Ammon's horn (tissue), 1 donor: ENCODE data around the gene SGSH.
"Not testable (repeated sequence)": the region's sequence is repeated elsewhere in the genome, so short reads cannot be mapped to it uniquely, and the experiment has no call there.

Experiments used
- DNase-seq: peaks from one replicate; pipeline ENCODE4 v3.0.0-alpha.2; 2016; ENCODE audit warnings: low spot score

SGSH gene

DNA sequence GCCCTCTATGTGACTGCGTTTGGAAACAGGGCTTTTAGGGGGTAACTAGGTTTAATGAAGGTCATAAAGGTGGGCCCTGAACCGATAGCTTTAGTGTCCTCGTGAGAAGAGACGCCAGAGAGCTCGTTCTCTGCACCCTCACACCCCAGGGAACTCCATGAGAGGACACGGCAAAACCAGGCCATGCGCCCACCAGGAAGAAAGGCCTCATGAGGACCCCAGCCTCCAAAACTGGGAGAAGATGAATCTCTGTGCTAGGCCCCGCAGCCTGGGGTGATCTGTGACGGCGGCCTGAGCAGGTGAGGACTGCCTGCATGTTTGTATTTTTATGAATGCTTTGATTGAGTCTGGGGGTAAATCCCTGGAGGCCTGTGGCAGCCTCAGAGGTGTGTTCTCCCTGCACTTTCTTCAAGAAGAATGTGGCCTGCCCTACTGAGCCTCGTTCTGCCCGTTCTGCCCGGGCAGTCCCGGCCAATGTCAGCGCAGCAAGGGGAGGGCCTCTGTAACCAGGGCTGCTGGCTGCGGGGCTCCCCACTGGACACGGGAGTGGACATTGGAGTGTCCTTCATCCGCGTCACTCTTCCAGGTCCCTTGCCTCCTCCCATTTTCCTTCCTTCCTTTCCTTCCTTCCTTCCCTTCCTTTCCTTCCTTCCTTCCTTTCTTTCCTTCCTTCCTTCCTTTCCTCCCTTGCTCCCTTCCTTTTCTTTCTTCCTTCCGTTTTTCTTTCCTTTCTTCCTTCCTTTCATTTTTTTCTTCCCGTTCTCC is 33.7 kb upstream of the SGSH start:
- DNase-seq, result no peak

DNA sequence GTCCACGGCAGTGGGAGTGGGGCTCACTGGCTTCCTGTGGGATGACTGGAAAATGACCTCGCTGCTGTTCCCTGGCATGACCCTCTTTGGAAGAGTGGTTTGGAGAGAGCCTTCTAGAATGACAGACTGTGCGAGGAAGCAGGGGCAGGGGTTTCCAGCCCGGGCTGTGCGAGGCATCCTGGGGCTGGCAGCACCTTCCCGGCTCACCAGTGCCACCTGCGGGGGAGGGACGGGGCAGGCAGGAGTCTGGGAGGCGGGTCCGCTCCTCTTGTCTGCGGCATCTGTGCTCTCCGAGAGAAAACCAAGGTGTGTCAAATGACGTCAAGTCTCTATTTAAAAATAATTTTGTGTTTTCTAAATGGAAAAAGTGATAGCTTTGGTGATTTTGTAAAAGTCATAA is 32.7 kb upstream of the SGSH start:
- no peak for DNase-seq

GRCh38 chr17:80251966-80252365 is 31.8 kb upstream of the SGSH start:
- no peak for DNase-seq

- DNase-seq, result no peak
Observed at GRCh38 chr17:80248894-80249710, 29.0 kb upstream of the SGSH start.

DNA sequence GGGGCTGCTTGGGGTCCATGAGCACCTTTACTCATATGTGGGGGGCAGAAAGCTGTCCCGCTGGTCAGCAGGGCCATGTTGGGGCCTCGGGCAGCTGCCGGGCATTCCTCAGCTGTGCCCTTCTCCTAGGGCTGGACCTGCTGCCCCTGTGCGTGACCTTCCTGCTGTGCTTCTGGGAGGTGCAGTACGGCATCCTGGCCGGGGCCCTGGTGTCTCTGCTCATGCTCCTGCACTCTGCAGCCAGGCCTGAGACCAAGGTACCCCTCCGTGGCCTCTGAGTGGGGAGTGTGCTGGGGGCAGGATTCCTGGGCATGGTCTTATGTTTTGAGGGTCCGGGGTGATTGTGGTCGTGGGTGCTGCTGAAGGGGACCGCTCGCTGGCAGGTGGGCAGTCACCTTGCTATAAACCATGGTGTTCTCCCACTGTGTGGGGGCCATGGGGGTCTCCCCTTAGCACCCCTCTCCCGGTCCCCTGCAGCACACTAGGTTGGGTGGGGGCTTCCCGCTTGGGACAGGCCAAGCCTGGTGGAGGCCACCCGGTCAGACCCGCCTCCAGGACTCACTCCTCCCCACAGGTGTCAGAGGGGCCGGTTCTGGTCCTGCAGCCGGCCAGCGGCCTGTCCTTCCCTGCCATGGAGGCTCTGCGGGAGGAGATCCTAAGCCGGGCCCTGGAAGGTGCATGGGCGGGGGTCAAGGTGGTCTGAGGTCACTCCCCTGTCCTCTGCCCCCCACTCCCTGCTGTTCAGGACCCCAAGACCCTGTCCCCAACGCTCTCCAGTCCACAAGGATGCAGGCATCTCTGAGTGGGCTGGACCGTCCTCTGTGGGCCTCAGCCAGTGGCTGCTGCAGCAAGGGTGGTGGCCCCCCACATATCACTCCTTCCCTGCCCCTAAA is 28.1 kb upstream of the SGSH start:
- DNase-seq, result no peak

DNA sequence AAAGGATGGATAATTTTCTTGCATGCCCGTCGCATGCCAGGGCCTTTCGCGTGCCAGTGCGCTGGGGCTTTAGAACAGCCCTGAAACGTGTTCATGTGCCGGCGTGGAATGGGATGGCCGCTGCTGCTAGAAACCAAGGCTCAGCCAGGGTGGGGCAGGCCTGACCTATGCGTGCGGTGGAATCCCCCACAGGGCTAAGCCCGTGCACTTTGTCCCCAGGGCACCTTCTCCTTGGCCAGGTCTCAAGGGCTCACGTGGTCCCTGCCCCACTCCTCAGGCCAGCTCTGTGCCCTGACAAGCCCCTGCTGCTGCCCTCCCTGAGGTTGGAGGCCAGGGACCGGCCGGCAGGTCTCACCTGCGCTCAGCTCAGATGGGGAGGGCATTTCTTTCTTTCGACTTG is 27.4 kb upstream of the SGSH start:
- no peak for DNase-seq

DNA sequence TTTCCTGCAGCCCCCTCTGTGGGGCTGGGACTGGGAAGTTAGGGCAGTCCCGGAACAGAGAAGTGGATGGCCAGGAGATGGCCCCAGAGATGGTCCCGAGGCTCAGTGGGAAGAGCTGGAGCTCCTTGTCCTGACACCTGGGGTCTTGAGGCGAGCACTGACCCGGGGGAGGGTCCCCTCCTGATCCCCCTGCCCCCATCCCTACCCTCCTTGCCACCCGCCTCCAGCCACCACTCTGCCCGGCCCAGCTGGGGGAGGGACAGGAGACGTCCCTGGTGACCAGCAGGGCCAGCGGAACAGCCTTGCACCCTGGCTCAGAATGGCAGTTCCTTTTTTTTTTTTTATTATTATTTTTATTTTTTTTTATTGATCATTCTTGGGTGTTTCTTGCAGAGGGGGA is 26.6 kb upstream of the SGSH start:
- DNase-seq, result no peak

GRCh38 chr17:80246266-80246681 is 26.1 kb upstream of the SGSH start:
- no peak for DNase-seq

GRCh38 chr17:80245566-80246265 is 25.6 kb upstream of the SGSH start:
- no peak for DNase-seq

- no peak for DNase-seq
Observed at GRCh38 chr17:80244871-80245509, 24.9 kb upstream of the SGSH start.

DNA sequence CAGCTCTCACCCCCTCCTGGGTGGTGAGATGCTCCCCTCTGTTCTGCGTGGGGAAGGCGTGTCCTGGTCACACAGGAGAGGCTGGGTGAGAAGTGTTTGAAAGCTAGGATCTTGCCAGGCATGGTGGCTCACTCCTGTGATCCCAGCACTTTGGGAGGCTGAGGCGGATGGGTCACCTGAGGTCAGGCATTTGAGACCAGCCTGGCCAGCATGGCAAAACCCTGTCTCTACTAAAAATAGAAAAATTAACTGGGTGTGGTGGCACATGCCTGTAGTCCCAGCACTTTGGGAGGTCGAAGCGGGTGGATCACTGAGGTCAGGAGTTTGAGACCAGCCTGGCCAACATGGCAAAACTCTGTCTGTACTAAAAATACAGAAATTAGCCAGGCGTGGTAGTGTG is 24.3 kb upstream of the SGSH start:
- not testable (repeated sequence) for DNase-seq

DNA sequence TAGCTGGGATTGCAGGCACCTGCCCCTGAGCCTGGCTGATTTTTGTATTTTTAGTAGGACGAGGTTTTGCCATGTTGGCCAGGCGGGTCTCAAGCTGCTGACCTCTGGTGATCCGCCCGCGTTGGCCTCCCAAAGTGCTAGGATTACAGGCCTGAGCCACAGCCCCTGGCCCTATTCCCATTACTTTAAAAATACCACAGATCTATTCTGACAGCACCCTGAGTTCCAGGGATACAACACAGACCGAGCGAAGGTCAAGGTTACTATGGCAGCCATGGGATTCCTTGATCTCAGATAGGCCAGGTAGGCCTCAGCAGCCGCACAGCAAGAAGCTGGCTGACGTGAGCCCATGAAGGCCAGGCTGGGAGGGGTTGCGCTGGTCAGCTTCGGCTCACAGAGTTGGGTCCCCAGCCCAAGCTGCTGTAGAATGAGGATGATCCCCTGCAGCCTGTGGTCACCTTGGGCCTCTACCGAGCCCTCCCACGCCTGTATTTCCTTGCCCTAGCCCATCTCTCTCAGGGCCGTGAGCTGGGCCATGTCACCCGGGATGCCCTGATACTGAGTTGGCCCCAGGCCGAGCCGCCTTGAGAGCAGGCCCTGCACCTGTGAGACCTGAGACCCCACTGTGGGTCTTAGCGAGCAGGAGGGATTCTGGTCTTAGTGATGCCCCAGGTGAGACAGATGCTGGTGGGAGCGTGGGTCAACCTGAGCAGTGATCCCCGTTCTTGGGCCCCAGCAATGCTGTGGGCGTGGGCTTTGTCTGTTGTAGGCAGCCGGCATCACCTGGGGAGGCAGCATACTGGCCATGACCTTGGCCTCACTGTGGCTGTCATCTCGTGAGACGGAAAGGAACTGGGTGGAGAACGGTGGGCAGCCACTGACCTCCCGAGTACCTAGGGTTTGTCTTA is 23.6 kb upstream of the SGSH start:
- DNase-seq, result no peak

GRCh38 chr17:80242505-80242904 is 22.4 kb upstream of the SGSH start:
- no peak for DNase-seq

DNA sequence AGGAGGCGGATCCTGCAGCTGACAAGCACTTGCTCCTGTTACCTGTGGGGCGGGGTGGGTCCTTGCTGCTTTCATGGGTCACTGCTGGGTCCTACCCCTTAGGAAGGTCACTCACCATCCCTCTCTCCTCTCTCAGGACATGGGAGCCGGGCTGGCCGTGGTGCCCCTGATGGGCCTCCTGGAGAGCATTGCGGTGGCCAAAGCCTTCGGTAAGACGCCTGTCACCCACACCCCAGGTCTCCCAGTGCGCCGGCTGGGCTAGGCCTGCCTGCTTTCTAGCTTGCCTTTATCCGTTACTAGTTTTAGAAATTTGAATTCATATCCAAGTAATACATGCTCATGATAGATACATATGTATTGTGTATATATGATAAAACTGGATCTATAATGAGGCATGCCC is 17.3 kb upstream of the SGSH start:
- no peak for DNase-seq

DNA sequence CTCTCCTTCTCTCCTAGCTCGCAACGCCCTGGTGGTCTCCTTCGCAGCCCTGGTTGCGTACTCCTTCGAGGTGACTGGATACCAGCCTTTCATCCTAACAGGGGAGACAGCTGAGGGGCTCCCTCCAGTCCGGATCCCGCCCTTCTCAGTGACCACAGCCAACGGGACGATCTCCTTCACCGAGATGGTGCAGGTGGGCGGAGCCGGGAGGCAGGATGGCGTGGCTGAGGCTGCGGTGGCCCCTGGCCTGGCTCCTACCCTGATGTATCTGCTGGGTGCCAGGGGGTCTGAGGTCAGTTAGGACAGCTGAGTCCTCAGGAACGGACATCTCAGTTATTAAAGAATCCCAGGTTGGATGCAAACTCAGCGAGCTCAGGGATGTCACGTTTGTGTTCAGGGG is 16.8 kb upstream of the SGSH start:
- DNase-seq, result no peak

GRCh38 chr17:80233202-80233601 is 13.1 kb upstream of the SGSH start:
- no peak for DNase-seq

GRCh38 chr17:80232438-80232837 is 12.3 kb upstream of the SGSH start:
- no peak for DNase-seq

DNA sequence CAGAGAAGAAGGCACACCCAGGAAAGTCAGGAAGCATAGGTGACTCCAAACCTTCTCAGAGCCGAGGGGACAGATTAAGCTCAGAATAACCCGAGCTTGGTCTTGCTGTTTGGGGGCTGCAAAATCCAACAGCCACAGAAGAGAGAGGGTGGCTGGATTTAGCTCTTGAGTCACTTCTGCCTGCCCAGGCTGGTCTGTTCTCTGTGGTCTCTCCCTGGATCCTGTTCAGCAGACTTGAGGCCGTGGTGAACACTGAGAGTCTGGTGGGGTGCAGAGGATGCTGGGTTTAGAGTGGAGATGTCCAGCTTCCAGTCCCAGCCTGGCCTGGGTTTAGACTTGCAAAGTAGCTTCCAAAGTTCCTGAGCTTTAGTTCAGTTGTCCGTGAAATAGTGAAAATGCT is 8.9 kb upstream of the SGSH start:
- DNase-seq, result no peak

GRCh38 chr17:80228477-80228876 is 8.3 kb upstream of the SGSH start:
- no peak for DNase-seq

- DNase-seq, result no peak
Observed at GRCh38 chr17:80227666-80228065, 7.5 kb upstream of the SGSH start.
